ENCODE data around the gene PLCB4.
"Not testable (repeated sequence)": the region's sequence is repeated elsewhere in the genome, so short reads cannot be mapped to it uniquely, and the experiment has no call there.

Gene PLCB4

DNA sequence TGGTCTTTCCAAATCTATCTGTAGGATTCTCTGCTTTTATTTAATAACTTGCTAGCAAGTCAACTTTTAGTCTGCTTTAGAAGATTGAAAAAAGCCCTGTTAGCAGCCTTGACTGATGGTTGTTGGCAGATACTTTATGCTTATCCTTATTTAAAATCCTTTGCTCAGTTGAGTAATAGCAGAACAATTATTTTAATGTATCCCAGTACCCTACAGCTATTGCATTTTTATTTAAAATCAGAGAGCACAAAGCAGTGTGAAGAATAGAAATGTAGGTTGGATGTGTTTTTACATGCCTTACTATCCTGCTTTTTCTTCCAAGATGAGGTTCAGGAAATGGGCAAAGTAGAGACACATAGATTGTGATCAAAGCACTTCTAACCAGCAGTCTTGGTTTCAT is 298.4 kb downstream of the PLCB4 start:
- no peak for DNase-seq (ENCODE audit: low spot score)

DNA sequence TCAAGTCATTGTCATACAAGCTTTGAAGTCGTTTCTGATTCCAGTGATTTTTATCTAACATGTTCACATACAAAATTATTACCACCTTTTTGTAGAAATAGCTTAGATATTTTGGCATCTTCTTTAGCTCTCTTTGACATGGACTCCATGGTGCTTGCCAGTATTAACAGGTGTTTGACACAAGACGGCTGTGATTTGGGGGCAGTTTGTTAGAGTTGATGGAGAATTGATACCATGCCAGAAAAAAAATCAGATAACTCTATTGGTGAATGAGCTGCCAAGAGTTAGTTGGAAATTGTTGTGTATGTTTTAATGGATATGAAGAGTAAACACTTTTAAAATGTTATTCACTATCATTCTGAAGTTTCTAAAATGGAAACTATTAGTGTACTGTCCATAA is 298.9 kb downstream of the PLCB4 start:
- DNase-seq (ENCODE audit: low spot score) = no peak

DNA sequence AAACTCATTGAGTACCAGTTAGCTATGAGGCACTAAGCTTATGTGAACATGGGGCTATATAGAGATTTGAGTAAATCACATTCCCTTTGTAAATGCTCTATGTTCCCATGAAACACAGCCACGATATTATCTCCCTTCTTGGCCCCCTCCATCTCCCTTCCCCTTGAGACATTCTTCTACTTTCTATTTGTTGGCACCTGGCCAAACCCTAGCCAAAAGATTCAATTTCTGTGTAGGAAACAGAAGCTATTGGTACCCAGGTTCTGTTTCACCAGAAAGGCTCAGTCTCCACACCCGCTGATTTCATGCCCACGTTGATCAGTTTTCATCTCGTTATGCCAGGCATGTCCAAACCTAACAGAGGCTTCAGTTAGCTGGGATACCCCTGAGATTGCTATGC is 300.0 kb downstream of the PLCB4 start:
- DNase-seq (ENCODE audit: low spot score) = no peak

DNA sequence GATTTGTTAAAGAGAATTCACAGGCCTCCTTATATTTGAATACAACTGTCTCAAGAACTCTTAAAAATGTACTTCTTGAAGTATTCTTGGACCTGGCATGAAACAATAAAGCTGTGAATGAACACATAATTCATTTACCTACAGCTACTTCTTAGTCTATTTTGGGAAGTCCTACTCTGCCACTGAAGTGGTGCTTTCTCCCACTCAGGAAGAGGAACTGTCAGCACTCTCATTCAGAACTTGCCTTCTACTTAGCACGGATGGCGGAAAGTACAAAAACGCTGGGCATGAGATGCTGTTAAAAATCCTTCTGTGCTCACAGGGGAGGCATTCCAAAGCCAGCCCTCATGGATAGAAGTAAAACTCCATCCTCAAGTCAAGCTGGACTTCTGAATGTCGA is 300.7 kb downstream of the PLCB4 start:
- no peak for DNase-seq (ENCODE audit: low spot score)

DNA sequence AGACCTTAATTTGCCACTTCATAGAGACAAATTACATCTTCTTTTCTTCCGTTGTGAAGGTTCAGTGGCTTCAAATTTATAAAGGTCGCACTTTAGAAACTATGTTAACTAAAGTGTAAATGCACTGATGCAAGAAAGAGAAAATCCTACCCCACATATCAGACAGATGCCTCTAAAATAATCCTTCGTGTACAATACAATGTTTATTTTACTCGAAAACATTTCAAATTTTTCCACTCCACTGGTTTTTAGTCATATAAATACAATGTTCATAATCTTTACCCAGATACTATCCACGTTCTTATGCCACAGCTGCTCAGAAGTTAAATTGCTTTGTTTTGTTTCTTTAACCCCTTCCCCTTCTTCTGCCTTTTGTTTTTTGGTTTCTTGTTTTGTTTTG is 305.2 kb downstream of the PLCB4 start:
- DNase-seq (ENCODE audit: low spot score) = no peak

DNA sequence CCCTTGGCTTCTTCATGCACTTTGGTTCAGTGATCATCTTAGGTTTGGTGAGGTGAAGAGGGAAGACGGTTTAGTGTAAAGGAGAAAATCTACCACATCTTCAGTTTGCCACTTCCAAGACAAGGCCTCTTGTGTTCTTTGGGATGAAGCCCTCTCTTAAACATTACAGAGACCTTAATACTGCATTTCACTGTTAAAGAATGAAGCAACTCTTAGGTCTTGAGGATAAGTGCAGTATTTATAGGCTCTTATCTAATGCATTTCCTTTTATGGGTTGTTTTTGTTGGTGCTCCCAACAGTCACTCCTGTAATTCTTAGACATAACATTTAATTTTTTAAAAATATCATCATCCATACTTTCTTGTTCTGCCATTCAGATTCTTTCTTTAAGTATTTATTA is 305.6 kb downstream of the PLCB4 start:
- no peak for DNase-seq (ENCODE audit: low spot score)

DNA sequence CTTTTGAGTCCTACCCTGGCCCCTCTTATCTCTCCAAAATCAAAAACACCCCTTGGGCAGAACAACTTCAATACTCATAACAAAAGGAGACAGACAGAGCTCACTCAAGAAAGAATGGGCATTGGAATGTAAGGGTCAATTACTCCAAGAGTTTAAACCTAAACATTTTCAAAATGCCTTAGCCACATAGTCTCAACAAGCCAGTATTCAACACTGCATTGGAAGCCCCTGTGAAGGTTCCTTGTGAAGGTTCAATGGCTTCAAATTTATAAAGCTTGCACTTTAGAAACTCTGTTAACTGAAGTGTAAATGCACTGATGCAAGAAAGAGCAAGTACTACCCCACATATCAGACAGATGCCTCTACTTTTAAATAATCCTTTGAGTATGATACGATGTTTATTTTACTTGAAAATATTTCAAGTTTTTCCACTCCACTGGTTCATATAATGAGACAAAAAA is 306.4 kb downstream of the PLCB4 start:
- no peak for DNase-seq (ENCODE audit: low spot score)

DNA sequence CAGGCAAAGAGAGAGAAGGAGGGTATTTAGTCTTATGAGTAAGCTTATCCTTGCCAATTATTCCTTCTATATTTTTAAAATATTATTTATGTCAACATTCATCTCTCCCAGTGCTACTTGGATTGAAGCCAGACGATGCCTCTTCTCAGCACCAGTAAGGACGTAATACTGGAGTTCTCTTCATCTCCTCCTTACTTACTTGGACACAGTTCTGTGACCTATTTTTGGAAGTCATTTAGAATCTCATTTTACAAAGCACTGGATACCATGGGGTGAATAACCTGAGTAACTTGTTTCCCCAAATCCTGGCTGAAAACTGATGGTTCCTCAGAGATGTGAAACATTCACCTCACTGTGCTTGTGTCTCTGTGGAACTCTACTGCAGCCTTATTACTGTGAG is 308.1 kb downstream of the PLCB4 start:
- DNase-seq (ENCODE audit: low spot score) = no peak

DNA sequence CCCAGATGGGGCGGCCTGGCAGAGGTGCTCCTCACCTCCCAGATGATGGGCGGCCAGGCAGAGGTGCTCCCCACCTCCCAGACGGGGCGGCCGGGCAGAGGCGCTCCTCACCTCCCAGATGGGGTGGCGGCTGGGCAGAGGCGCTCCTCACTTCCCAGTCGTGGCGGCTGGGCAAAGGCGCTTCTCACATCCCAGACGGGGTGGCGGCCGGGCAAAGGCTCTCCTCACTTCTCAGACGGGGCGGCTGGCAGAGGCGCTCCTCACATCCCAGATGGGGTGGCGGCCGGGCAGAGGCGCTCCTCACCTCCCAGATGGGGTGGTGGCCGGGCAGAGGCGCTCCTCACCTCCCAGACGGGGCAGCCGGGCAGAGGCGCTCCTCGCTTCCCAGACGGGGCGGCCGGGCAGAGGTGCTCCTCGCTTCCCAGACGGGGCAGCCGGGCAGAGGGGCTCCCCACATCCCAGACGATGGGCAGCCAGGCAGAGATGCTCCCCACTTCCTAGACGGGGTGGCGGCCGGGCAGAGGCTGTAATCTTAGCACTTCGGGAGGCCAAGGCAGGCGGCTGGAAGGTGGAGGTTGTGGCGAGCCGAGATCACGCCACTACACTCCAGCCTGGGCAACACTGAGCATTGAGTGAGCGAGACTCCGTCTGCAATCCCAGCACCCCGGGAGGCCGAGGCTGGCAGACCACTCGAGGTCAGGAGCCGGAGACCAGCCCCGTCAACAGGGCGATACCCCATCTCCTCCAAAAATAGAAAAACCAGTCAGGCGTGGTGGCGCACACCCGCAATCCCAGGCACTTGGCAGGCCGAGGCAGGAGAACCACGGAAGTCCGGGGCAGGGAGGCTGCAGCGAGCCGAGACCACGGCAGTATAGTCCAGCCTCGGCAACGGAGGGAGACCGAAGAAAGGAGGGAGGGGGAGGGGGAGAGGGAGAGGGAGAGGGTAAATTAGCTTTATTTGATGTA is 316.7 kb downstream of the PLCB4 start:
- DNase-seq (ENCODE audit: low spot score) = not testable (repeated sequence)

DNA sequence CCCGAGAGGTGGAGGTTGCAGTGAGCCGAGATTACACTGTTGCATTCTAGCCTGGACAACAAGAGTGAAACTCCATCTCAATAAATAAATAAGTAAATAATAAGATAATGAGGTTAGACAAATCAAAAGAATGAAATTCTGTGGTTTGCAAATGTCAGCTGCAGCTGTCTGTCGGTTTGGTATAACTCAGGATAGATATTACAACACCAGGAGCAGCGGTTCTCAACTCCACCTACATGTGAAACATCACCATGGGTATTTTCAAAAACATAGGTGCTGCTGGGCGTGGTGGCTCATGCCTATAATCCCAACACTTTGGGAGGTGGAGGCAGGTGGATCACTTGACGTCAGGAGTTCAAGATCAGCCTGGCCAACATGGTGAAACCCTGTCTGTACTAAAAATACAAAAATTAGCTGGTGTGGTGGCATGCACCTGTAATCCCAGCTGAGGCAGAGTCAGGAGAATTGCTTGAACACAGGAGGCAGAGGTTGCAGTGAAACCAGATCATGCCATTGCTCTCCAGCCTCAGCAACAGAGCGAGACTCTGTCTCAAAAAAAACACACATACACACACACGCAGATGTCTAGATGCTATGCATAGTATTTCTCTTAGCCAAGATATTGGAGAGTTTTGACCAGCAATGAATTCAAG is 319.4 kb downstream of the PLCB4 start:
- DNase-seq (ENCODE audit: low spot score) = no peak

DNA sequence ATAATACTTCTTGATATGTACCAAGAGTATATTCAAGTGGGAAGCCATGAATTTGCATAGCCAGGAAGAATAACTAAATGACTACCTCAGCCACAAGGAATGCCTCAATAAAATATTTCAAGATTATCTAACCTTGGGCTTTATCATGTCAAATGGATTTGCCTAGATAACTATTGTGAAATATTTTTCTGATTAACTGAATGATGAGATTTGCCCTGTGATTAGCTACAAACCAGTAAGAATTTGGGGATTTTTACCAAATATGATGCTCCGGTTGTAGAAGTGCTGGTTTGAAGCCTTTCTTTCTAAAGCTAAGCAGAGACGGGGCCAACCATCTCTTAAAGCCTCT is 319.9 kb downstream of the PLCB4 start:
- no peak for DNase-seq (ENCODE audit: low spot score)

DNA sequence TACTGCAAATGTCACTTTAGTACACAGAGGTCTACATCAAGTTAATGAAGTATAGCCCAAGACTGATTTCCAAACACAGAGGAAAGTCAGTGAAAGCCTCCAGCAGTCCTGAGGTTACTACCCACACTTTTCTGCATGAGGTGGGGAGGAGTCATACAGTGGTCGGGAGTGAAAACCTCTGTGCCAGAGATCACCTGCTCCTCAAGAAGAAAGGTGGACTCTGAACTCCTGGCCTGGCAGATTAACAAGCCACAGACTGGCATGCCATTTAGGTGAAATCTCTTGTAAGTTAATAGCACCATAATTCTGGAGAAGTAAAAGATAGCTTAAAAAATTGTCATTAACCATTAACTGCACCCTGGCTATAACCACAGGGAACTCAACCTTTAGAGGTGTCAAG is 320.5 kb downstream of the PLCB4 start:
- DNase-seq (ENCODE audit: low spot score) = no peak

DNA sequence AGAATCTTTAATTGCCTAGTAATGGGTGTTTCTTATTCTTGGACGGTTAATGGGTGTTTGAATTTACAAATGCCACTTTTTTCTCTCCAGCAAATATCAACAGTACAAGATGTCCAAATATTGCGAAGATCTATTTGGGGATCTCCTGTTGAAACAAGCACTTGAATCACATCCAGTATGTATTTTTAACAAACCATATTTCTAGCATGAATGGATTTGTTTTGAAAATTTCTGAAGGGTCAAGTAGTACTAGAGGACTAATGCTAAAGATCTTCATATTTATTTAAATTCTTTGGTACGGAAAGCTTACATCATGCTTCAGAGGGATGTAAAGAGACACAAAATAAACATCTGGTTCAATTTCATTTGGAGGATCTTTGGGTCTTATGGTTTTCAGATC is 321.6 kb downstream of the PLCB4 start:
- DNase-seq (ENCODE audit: low spot score) = no peak

DNA sequence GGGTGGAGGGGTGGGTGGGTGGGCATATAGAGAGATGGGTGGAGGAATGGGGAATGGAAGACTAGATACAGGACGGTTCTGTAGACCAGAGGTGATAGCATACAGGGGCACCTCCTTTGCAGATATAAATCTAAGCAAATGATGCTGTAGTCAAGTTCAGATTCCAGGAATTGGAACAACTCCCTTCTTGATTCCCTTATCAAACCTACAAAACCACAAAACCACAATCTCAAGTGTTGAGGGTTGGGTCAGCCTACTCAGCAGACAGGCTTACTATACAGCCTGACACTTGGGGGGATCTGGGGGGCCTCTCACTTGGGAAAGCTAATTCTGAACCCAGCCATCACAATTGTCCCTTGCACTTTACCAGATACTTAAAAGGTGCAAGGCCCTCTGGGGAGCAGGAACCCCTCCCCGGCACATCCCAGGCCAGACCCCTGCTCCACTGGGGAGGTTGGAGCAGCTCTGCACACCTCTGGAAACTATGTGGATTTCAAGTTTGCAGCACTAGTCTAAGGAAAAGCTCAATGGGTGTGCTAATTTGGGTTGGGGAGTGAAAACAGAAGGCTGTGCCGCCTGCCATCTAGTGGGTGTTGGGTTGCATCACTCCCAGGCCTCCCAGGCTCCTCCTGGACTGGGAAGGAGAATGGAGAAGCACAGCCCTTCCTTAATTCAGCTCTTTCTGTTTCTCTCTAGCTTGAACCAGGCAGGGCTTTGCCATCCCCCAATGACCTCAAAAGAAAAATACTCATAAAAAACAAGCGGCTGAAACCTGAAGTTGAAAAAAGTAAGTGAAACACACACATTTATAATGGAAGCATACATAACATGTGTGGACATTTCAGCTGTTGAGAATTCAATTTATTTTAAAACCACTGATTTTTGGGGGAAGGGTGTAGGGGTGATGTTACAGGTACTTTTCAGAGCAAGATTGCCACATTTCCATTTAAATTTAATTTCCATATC is 324.3 kb downstream of the PLCB4 start:
- no peak for DNase-seq (ENCODE audit: low spot score)

DNA sequence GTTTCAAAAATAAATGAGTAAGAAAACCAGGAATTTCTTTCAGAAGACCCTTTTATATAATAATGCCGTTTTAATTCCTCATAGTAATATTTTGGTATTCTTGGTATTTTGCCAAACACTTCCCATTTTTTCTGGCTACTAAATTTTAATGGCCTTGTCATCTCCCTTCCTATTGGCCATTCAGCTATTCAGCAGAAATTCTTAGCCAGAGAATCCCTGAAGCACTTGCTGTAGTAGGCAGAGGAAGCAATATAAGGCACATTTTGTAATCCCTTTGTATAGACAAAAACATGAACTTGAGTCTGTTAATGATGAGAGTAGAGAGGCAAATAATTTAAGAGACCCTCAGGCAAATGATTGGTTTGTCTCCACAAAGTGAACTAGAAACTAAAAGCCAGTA is 327.1 kb downstream of the PLCB4 start:
- no peak for DNase-seq (ENCODE audit: low spot score)

DNA sequence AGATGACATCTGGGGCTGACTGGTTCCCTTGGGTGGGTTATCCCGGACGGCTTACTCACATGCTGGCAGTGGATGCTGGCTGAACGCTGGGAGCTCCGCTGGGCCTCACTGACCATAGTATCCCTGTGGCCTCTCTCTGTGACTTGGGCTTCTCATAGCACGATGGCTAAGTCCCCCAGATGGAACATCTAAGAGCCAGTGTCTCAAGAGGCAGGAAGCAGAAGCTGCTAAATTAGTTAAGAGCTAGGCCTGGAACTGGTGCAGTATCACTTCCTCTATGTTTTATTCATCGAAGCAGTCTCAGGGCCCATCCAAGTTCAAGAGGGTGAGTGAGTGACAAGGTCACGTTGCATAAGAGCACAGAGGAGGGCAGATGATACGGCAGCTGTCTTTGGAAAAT is 329.0 kb downstream of the PLCB4 start:
- no peak for DNase-seq (ENCODE audit: low spot score)

DNA sequence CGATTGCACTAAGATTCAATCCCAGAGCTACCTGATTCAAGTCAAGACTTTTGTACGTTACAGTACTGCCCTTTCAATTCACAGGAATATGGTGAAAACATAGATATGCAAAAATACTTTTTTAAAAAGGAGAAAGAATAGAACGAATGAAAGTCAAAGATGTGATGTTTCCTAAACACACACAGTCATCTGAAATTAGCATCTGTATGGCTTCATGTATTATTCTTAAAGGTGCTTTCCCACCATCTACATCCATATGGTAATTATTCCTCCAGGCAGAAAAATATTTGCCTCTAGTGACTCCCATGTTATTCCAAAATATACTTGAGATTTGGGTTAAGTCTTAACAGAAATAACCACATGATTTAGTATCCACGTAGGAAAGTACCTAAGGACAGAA is 330.0 kb downstream of the PLCB4 start:
- no peak for DNase-seq (ENCODE audit: low spot score)

DNA sequence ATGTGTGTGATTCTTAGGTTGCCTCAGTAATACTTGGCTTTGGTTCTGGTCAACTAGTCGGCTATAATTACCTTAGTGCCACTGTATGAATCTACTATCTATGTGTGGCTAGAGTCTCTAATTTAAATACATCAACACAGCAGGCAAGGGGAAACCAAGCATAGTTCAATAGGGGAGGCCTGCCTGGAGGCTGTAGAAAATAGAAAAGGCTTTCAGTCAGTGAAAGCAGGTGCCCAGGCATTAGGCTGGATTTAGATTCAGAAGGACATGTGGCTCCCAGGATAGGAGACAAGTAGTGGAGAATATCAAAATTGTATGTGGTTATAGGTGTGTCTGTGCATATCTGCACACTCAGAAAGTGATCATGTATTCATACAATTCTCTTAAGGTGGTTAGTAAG is 330.4 kb downstream of the PLCB4 start:
- DNase-seq (ENCODE audit: low spot score) = no peak

DNA sequence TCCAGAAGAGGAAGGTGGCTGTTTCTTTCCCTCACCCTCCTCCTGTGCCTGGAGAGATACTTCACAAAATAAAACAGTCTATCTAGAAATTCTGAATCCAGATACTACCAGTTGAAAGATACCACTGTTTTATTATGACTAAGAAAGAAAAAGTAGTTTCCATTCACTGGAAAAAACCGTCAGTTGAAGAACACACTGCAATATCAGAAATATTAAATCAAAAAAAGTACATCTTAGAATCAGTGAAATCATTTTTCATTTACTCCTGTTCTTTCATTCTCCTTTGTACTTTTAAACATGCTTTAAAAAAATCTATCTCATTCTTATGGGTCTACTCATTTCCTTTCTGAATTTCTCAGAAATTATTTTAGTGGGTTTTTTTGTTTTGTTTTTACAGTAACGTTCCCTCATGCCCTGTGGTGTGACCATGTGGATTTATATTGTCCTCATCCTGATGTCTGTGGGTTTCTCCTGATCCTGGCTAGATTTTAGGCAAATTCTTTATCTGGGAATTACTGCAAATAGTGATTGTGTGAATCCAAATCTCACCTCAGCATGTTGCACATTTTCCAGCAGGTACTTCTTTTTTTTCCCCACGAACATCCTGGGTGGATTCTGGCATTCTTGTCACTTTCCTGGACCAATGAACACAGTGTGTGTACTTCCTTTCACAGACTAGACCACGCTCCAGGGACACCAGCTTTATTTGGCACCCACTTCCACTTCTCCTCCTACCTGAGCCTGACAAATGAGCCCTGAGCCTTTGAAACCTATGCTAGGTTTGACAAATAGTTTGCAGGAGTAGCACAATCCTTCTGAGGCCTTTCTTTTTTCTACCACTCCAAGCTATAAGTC is 331.5 kb downstream of the PLCB4 start:
- no peak for DNase-seq (ENCODE audit: low spot score)

DNA sequence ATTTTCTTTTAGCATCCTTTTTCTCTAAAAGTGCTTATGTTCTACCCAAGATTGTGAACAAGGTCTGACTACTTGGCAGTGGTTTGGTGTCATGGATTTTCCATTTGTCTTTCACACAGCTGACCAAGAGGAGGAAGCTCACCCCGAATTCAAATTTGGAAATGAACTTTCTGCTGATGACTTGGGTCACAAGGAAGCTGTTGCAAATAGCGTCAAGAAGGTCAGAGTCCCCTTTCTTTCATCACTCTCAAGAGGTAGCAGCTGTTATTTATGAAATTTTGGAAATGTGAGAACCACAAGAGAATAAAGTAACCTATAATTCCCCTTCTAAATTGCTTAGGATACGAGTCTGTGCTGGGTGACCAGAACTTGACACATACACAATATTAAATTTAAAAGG is 332.5 kb downstream of the PLCB4 start:
- no peak for DNase-seq (ENCODE audit: low spot score)

DNA sequence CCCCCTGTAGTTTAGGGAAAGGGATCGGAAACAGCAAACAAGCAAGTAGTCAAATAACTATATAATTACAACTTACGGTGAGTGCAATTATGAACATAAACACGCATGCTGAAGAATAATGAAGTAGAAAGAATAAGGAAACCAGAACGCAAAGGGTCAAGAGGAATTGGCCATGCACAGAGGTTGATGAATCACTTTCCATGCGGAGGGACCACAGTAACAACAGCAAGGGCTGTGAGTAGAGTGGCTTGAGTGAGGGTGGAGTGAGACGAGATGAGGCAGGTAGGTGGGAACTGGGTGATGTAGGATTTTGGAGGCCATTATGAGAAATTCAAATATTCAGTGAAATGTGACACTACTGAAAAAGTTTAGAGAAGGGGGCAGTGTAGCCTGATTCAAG is 333.3 kb downstream of the PLCB4 start:
- no peak for DNase-seq (ENCODE audit: low spot score)

DNA sequence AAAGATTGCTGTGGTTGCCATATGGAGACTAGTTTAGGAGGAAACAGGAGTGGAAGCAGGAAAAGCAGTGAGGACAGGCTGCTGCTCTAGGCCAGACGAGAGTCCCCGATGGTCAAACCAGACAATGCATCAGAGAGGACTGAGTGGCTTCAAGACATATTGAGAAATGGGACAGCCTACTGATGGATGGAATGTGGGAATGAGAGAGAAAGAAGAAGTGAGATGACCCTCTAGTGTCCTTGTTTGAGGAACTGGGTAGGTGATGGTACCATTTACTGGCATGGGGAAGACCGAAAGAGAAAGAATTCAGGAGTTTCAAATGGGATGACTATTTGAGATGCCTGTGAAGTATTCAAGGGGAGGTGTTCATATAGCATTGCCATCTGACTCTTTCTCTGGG is 333.7 kb downstream of the PLCB4 start:
- DNase-seq (ENCODE audit: low spot score) = no peak

Measured in hematopoietic multipotent progenitor cell treated with erythropoietin and hydrocortisone succinate and interleukin-3 and kit ligand, for 15 days (in vitro differentiated cells).